Fibroblast of lung (primary cell): ENCODE results near the gene ACD. TPM values are rescaled to one million over a fixed set of nuclear protein-coding genes. Genes with fewer than 3 reads are reported as not detected.

ENCODE experiments used
- DNase-seq, 2 donors: peaks; one replicate each; pipeline versions ENCODE4 v3.0.0 to v3.0.0-alpha.2; 2010; ENCODE audit warnings: low read depth in 2 of 2
- H2AFZ ChIP-seq: 2 replicates; pipeline ENCODE4 v1.5.1; 2012; ENCODE audit warnings: low read length, control low read depth, inconsistent platforms
- H3K27ac ChIP-seq: 2 replicates; pipeline ENCODE4 v1.5.1; 2011; ENCODE audit warnings: low read length, control low read depth; ENCODE audit not compliant: insufficient read depth
- H3K27me3 ChIP-seq: 2 replicates; pipeline ENCODE4 v1.5.1; 2011; ENCODE audit warnings: mild to moderate bottlenecking, low read length; ENCODE audit not compliant: control insufficient read depth, insufficient read depth
- H3K36me3 ChIP-seq: 2 replicates; pipeline ENCODE4 v1.5.1; 2011; ENCODE audit warnings: low read length; ENCODE audit not compliant: control insufficient read depth, insufficient read depth
- H3K4me1 ChIP-seq: 2 replicates; pipeline ENCODE4 v1.5.1; 2011; ENCODE audit warnings: low read length; ENCODE audit not compliant: control insufficient read depth, insufficient read depth; ENCODE audit errors: extremely low read depth
- H3K4me2 ChIP-seq: 2 replicates; pipeline ENCODE4 v1.5.1; 2011; ENCODE audit warnings: low read length, control low read depth; ENCODE audit not compliant: insufficient read depth; ENCODE audit errors: extremely low read depth
- H3K4me3 ChIP-seq, 4 experiments: fragments of 200-600 bp in 1 of 4; sonication (generic) in 1 of 4; replicated peaks in 1 of 4; 2 replicates each; pipeline ENCODE4 v1.5.1; 2011 to 2016; ENCODE audit warnings: low read length in 4 of 4, low read depth in 3 of 4, mild to moderate bottlenecking in 3 of 4, control low read depth in 2 of 4, inconsistent platforms in 1 of 4, mixed read lengths in 1 of 4; ENCODE audit not compliant: insufficient read depth in 1 of 4; ENCODE audit errors: control extremely low read depth in 1 of 4
- H3K79me2 ChIP-seq: 2 replicates; pipeline ENCODE4 v1.5.1; 2012; ENCODE audit warnings: mild to moderate bottlenecking, low read length, inconsistent platforms; ENCODE audit not compliant: control insufficient read depth, insufficient read depth
- H3K9ac ChIP-seq: 2 replicates; pipeline ENCODE4 v1.5.1; 2011; ENCODE audit warnings: mild to moderate bottlenecking, low read length, control low read depth; ENCODE audit not compliant: insufficient read depth
- H3K9me3 ChIP-seq: 2 replicates; pipeline ENCODE4 v1.5.1; 2012; ENCODE audit warnings: low read depth, low read length; ENCODE audit not compliant: control insufficient read depth, insufficient read depth
- H4K20me1 ChIP-seq: 2 replicates; pipeline ENCODE4 v1.5.1; 2011; ENCODE audit warnings: low read length; ENCODE audit not compliant: control insufficient read depth, insufficient read depth; ENCODE audit errors: extremely low read depth
- CTCF ChIP-seq, 2 donors: IDR thresholded peaks in 1 of 2; conservative IDR thresholded peaks in 1 of 2; 1 replicate in 1 of 2; 2 replicates in 1 of 2; pipeline ENCODE4 v1.5.1; 2011 to 2012; ENCODE audit warnings: low read length in 2 of 2, control low read depth in 1 of 2, inconsistent platforms in 1 of 2, low read depth in 1 of 2, mild to moderate bottlenecking in 1 of 2
- EZH2 ChIP-seq: IDR thresholded peaks from 2 replicates; pipeline ENCODE4 v1.5.1; 2012; ENCODE audit warnings: low read length, control low read depth, mild to moderate bottlenecking; ENCODE audit errors: missing control alignments
- polyA plus RNA-seq, 2 donors: library from polyadenylated mRNA; depleted of rRNA in 1 of 2; stranded (reverse) in 1 of 2; unstranded in 1 of 2; fragments of >200 nt; gene quantifications; 2 replicates each; pipeline ENCODE4 v1.2.1, GENCODE V29; 2011 to 2012; ENCODE audit warnings: missing spikeins in 1 of 2
- total RNA-seq: library from RNA; depleted of rRNA; stranded (reverse); fragments of >200 nt; gene quantifications from 2 replicates; pipeline ENCODE4 v1.2.1, GENCODE V29; 2014

The ACD gene
- total and polyA plus RNA-seq, 2 donors (not counting 1 experiment from before 2014, with no cell fraction given), result 7.9 to 9.2 TPM

- Histone ChIP-seq H3K79me2 (no peaks in the 10 kb centered on the region), H2AFZ (no peak overlapping the region), H3K9ac (no peak overlapping the region), H3K4me1 (no peaks in the 10 kb centered on the region), H3K4me3 (no peak overlapping the region), H3K36me3 (peaks cover under 1% of the 10 kb centered on the region), H3K4me2 (no peak overlapping the region), H3K9me3 (no peaks in the 10 kb centered on the region), H3K27me3 (no peaks in the 10 kb centered on the region), H3K27ac (no peak overlapping the region), H4K20me1 (no peaks in the 10 kb centered on the region)
- DNase-seq, result no peak
- TF ChIP-seq CTCF (conservative IDR thresholded peaks at IDR 0.05 in 1 of 2, IDR thresholded peaks at IDR 0.05 in 1 of 2; ENCODE audit: low read depth in 1 of 2, low read length in 2 of 2) (no peak), EZH2 (no peak)
Observed at GRCh38 chr16:67636713-67637112, 23.3 kb downstream of the ACD start.

- no peaks in the 10 kb centered on the region for H4K20me1 ChIP-seq
- H3K36me3 ChIP-seq, result peaks cover 9% of the 10 kb centered on the region
- H3K4me3 ChIP-seq, result no peak overlapping the region
- no peak overlapping the region for H3K4me2 ChIP-seq
- TF ChIP-seq EZH2, result no peak
- TF ChIP-seq CTCF (conservative IDR thresholded peaks at IDR 0.05 in 1 of 2, IDR thresholded peaks at IDR 0.05 in 1 of 2; ENCODE audit: low read depth in 1 of 2, low read length in 2 of 2), result no peak
- H3K9ac ChIP-seq, result no peak overlapping the region
- no peak overlapping the region for H3K27ac ChIP-seq
- no peaks in the 10 kb centered on the region for H3K9me3 ChIP-seq
- H3K79me2 ChIP-seq, result no peaks in the 10 kb centered on the region
- no peak overlapping the region for H2AFZ ChIP-seq
- H3K27me3 ChIP-seq, result no peaks in the 10 kb centered on the region
- peak in 1 of 2 donors; percentile 82 for DNase-seq
- no peaks in the 10 kb centered on the region for H3K4me1 ChIP-seq
Observed at GRCh38 chr16:67632415-67633172, 27.5 kb downstream of the ACD start.

- H3K27ac ChIP-seq, result no peak overlapping the region
- H2AFZ ChIP-seq, result no peak overlapping the region
- TF ChIP-seq EZH2, result no peak
- TF ChIP-seq CTCF (conservative IDR thresholded peaks at IDR 0.05 in 1 of 2, IDR thresholded peaks at IDR 0.05 in 1 of 2; ENCODE audit: low read depth in 1 of 2, low read length in 2 of 2), result no peak
- H4K20me1 ChIP-seq, result no peaks in the 10 kb centered on the region
- no peak for DNase-seq
- H3K9me3 ChIP-seq, result no peaks in the 10 kb centered on the region
- H3K27me3 ChIP-seq, result no peaks in the 10 kb centered on the region
- H3K4me2 ChIP-seq, result no peak overlapping the region
- peaks cover 9% of the 10 kb centered on the region for H3K36me3 ChIP-seq
- no peaks in the 10 kb centered on the region for H3K4me1 ChIP-seq
- H3K4me3 ChIP-seq, result no peak overlapping the region
- no peaks in the 10 kb centered on the region for H3K79me2 ChIP-seq
- H3K9ac ChIP-seq, result no peak overlapping the region
Observed at GRCh38 chr16:67628216-67628615, 31.8 kb downstream of the ACD start.
